ENCODE data around the gene TMEM156.
A peak's percentile ranks its signal among the peaks of the same experiment; 100 is the strongest.

- TF ChIP-seq CTCF (IDR thresholded peaks at IDR 0.05): 0 out of 2 replicates have a peak, but pooled peaks have one; percentile 6
- no peak for TF ChIP-seq ZFX (IDR thresholded peaks at IDR 0.05; ENCODE audit: borderline replicate concordance)
Measured at GRCh38 chr4:39044956-39045826, 13.0 kb upstream of the TMEM156 start.
